NCI-H510A (cell line): ENCODE measurements around the gene HMGA1.
A peak's percentile ranks its signal among the peaks of the same experiment; 100 is the strongest.
"Not testable (repeated sequence)": the region's sequence is repeated elsewhere in the genome, so short reads cannot be mapped to it uniquely, and the experiment has no call there.

Experiments
- DNase-seq: peaks from one replicate; lab custom pipeline; 2025; lab: John Stamatoyannopoulos, UW

Gene HMGA1

GRCh38 chr6:34260576-34261267 is 24.0 kb downstream of the HMGA1 start:
- no peak for DNase-seq

- not testable (repeated sequence) for DNase-seq
Measured at GRCh38 chr6:34263484-34263883, 26.8 kb downstream of the HMGA1 start.

GRCh38 chr6:34267746-34268145 is 31.1 kb downstream of the HMGA1 start:
- no peak for DNase-seq

GRCh38 chr6:34269132-34269531 is 32.5 kb downstream of the HMGA1 start:
- not testable (repeated sequence) for DNase-seq

- DNase-seq, result not testable (repeated sequence)
Measured at GRCh38 chr6:34269658-34270341, 33.1 kb downstream of the HMGA1 start.

GRCh38 chr6:34272013-34272926 is 35.6 kb downstream of the HMGA1 start:
- no peak for DNase-seq

- DNase-seq, result no peak
Measured at GRCh38 chr6:34273242-34273805, 36.7 kb downstream of the HMGA1 start.

GRCh38 chr6:34274129-34274528 is 37.5 kb downstream of the HMGA1 start:
- no peak for DNase-seq

GRCh38 chr6:34275128-34275804 is 38.6 kb downstream of the HMGA1 start:
- DNase-seq, result peak; percentile 51

GRCh38 chr6:34276191-34276590 is 39.5 kb downstream of the HMGA1 start:
- DNase-seq, result no peak

GRCh38 chr6:34276881-34277762 is 40.4 kb downstream of the HMGA1 start:
- DNase-seq, result no peak

- no peak for DNase-seq
Measured at GRCh38 chr6:34277763-34278112, 41.1 kb downstream of the HMGA1 start.

- DNase-seq, result no peak
Measured at GRCh38 chr6:34278833-34279232, 42.2 kb downstream of the HMGA1 start.

GRCh38 chr6:34280216-34280615 is 43.5 kb downstream of the HMGA1 start:
- DNase-seq, result no peak

GRCh38 chr6:34281702-34282334 is 45.1 kb downstream of the HMGA1 start:
- DNase-seq, result no peak

GRCh38 chr6:34284563-34285447 is 48.1 kb downstream of the HMGA1 start:
- no peak for DNase-seq

GRCh38 chr6:34285448-34286164 is 48.9 kb downstream of the HMGA1 start:
- no peak for DNase-seq

GRCh38 chr6:34288581-34288980 is 51.9 kb downstream of the HMGA1 start:
- no peak for DNase-seq

- DNase-seq, result no peak
Measured at GRCh38 chr6:34289137-34289536, 52.5 kb downstream of the HMGA1 start.
